Keratinocyte (primary cell): ENCODE measurements around the gene TRPV4. TPM values are rescaled to one million over a fixed set of nuclear protein-coding genes. Genes with fewer than 3 reads are reported as not detected.

Experiments used
- DNase-seq: peaks from one replicate; pipeline ENCODE4 v3.0.0-alpha.2; 2011; ENCODE audit warnings: low read depth, missing footprints, low spot score
- FAIRE-seq: peaks from 2 replicates; lab custom pipeline; 2011; peaks lifted over from hg19 to GRCh38; lab: Jason Lieb, UNC
- H2AFZ ChIP-seq: 2 replicates; pipeline ENCODE4 v1.6.0; 2012; ENCODE audit warnings: low read length, control low read depth, inconsistent platforms; ENCODE audit not compliant: control insufficient read depth
- H3K27ac ChIP-seq: 2 replicates; pipeline ENCODE4 v1.5.1; 2011; ENCODE audit warnings: low read length; ENCODE audit not compliant: control insufficient read depth, insufficient read depth
- H3K27me3 ChIP-seq: 3 replicates; pipeline ENCODE4 v1.6.0; 2011; ENCODE audit warnings: low read length; ENCODE audit not compliant: control insufficient read depth, insufficient read depth; ENCODE audit errors: extremely low read depth
- H3K36me3 ChIP-seq, 2 experiments: 2 replicates in 1 of 2; 3 replicates in 1 of 2; pipeline ENCODE4 v1.5.1; 2011; ENCODE audit warnings: low read length in 2 of 2, mild to moderate bottlenecking in 1 of 2; ENCODE audit not compliant: control insufficient read depth in 2 of 2, insufficient read depth in 2 of 2; ENCODE audit errors: extremely low read depth in 1 of 2
- H3K4me1 ChIP-seq: 3 replicates; pipeline ENCODE4 v1.5.1; 2011; ENCODE audit warnings: low read length; ENCODE audit not compliant: control insufficient read depth, insufficient read depth; ENCODE audit errors: extremely low read depth
- H3K4me2 ChIP-seq: 3 replicates; pipeline ENCODE4 v1.6.0; 2011; ENCODE audit warnings: low read depth, low read length; ENCODE audit not compliant: control insufficient read depth, insufficient read depth; ENCODE audit errors: extremely low read depth
- H3K4me3 ChIP-seq, 3 experiments: fragments of 200-600 bp in 1 of 3; sonication (generic) in 1 of 3; 2 replicates in 2 of 3; 3 replicates in 1 of 3; pipeline ENCODE4 v1.5.1; 2011 to 2016; ENCODE audit warnings: low read length in 3 of 3, mild to moderate bottlenecking in 3 of 3, control low read depth in 2 of 3, inconsistent platforms in 1 of 3, low read depth in 1 of 3, mixed read lengths in 1 of 3, mixed run types in 1 of 3, moderate library complexity in 1 of 3; ENCODE audit not compliant: control insufficient read depth in 2 of 3, insufficient read depth in 2 of 3; ENCODE audit errors: extremely low read depth in 1 of 3
- H3K79me2 ChIP-seq: 2 replicates; pipeline ENCODE4 v1.6.0; 2012; ENCODE audit warnings: low read length; ENCODE audit not compliant: control insufficient read depth, insufficient read depth
- H3K9ac ChIP-seq: 3 replicates; pipeline ENCODE4 v1.6.0; 2011; ENCODE audit warnings: low read length; ENCODE audit not compliant: control insufficient read depth, insufficient read depth; ENCODE audit errors: extremely low read depth
- H3K9me1 ChIP-seq: 3 replicates; pipeline ENCODE4 v1.6.0; 2011; ENCODE audit warnings: low read length; ENCODE audit not compliant: control insufficient read depth, insufficient read depth; ENCODE audit errors: extremely low read depth
- H3K9me3 ChIP-seq: 2 replicates; pipeline ENCODE4 v1.5.1; 2012; ENCODE audit warnings: low read depth, low read length; ENCODE audit not compliant: control insufficient read depth
- H4K20me1 ChIP-seq: 3 replicates; pipeline ENCODE4 v1.6.0; 2011; ENCODE audit warnings: low read length; ENCODE audit not compliant: control insufficient read depth, insufficient read depth; ENCODE audit errors: extremely low read depth
- EZH2 ChIP-seq: IDR thresholded peaks from one replicate; pipeline ENCODE4 v1.6.1; 2012; ENCODE audit warnings: inconsistent platforms, mild to moderate bottlenecking, low read length, moderate library complexity
- dilution Hi-C: fragments of 300-500 bp; cut with MboI; formaldehyde crosslinking; loops from one replicate; pipeline ENCODE4 v1.7.0; 2020; ENCODE audit warnings: low sequenced_read_pairs; ENCODE audit not compliant: extremely low pct_ligation_motif_present
- polyA plus RNA-seq, 5 experiments: library from polyadenylated mRNA; depleted of rRNA in 3 of 5; stranded (reverse) in 3 of 5; stranded (forward) in 1 of 5; unstranded in 1 of 5; fragments of >200 nt; gene quantifications; 1 replicate in 1 of 5; 2 replicates in 3 of 5; 3 replicates in 1 of 5; pipeline versions ENCODE4 v1.2.1 to v1.2.3, GENCODE V29; 2011 to 2012; ENCODE audit warnings: missing spikeins in 2 of 5, low read depth in 1 of 5, low replicate concordance in 1 of 5
- TF ChIP-seq, protein P1 (sequence below), 3 experiments: IDR thresholded peaks in 1 of 3; conservative IDR thresholded peaks in 1 of 3; optimal IDR thresholded peaks in 1 of 3; 2 replicates in 2 of 3; 3 replicates in 1 of 3; pipeline versions ENCODE3 to v1.5.1; 2011; ENCODE audit warnings: low read length in 3 of 3, mild to moderate bottlenecking in 3 of 3, moderate library complexity in 2 of 3, control low read depth in 1 of 3, inconsistent platforms in 1 of 3; ENCODE audit not compliant: insufficient read depth in 2 of 3; ENCODE audit errors: extremely low read depth in 1 of 3

The TRPV4 gene
- polyA plus RNA-seq, 1 donor (not counting 4 experiments of a cell fraction or from before 2014, with no cell fraction given), result 0.46 TPM

DNA sequence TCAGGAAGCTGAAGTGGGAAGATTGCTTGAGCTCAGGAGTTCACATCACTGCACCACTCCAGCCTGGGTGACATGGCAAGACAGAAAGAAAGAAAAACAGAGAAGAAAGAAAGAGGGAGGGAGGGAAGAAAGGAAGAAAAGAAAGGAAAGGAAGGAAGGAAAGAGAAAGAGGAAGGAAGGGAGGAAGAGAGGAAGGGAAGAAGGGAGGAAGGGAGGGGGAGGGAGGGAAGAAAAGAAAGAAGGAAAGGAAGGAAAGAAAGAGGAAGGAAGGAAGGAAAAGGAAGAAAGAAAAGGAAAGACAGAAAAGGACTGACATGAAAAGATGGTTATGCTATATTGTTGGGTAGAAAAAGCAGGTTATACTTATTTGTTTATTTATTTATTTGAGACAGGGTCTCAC lies 43.2 kb upstream of the TRPV4 start:
- H3K4me3 ChIP-seq, result no peak overlapping the region
- H2AFZ ChIP-seq, result no peak overlapping the region
- TF ChIP-seq, protein P1, sequence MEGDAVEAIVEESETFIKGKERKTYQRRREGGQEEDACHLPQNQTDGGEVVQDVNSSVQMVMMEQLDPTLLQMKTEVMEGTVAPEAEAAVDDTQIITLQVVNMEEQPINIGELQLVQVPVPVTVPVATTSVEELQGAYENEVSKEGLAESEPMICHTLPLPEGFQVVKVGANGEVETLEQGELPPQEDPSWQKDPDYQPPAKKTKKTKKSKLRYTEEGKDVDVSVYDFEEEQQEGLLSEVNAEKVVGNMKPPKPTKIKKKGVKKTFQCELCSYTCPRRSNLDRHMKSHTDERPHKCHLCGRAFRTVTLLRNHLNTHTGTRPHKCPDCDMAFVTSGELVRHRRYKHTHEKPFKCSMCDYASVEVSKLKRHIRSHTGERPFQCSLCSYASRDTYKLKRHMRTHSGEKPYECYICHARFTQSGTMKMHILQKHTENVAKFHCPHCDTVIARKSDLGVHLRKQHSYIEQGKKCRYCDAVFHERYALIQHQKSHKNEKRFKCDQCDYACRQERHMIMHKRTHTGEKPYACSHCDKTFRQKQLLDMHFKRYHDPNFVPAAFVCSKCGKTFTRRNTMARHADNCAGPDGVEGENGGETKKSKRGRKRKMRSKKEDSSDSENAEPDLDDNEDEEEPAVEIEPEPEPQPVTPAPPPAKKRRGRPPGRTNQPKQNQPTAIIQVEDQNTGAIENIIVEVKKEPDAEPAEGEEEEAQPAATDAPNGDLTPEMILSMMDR (optimal IDR thresholded peaks at IDR 0.05 in 1 of 3, IDR thresholded peaks at IDR 0.05 in 1 of 3, conservative IDR thresholded peaks at IDR 0.05 in 1 of 3; ENCODE audit: extremely low read depth in 1 of 3, insufficient read depth in 2 of 3, low read length in 3 of 3), result no peak
- no peak for TF ChIP-seq EZH2
- FAIRE-seq (no peak), DNase-seq (no peak)
- H3K4me2 ChIP-seq, result no peak overlapping the region
- no peak overlapping the region for H3K27ac ChIP-seq
- no peaks in the 10 kb centered on the region for H3K9me3 ChIP-seq
- dilution Hi-C loops, result no loop called here
- H3K79me2 ChIP-seq, result peaks cover 43% of the 10 kb centered on the region
- peaks cover 6% of the 10 kb centered on the region for H4K20me1 ChIP-seq
- H3K9me1 ChIP-seq, result peaks cover 4% of the 10 kb centered on the region
- peaks cover 2 to 5% of the 10 kb centered on the region in 2 experiments for H3K36me3 ChIP-seq
- no peak overlapping the region for H3K9ac ChIP-seq
- no peaks in the 10 kb centered on the region for H3K27me3 ChIP-seq
- peaks cover 32% of the 10 kb centered on the region for H3K4me1 ChIP-seq

- H2AFZ ChIP-seq, result no peak overlapping the region
- FAIRE-seq, result no peak
- no peak overlapping the region for H3K9ac ChIP-seq
- H3K27me3 ChIP-seq, result no peaks in the 10 kb centered on the region
- no peak for TF ChIP-seq EZH2
- TF ChIP-seq, protein P1 (optimal IDR thresholded peaks at IDR 0.05 in 1 of 3, IDR thresholded peaks at IDR 0.05 in 1 of 3, conservative IDR thresholded peaks at IDR 0.05 in 1 of 3; ENCODE audit: extremely low read depth in 1 of 3, insufficient read depth in 2 of 3, low read length in 3 of 3), result no peak
- H3K9me1 ChIP-seq, result peaks cover 4% of the 10 kb centered on the region
- dilution Hi-C loops, result no loop called here
- peaks cover 2 to 5% of the 10 kb centered on the region in 2 experiments for H3K36me3 ChIP-seq
- H3K27ac ChIP-seq, result no peak overlapping the region
- peaks cover 43% of the 10 kb centered on the region for H3K79me2 ChIP-seq
- DNase-seq, result no peak
- peaks cover 25% of the 10 kb centered on the region for H3K4me1 ChIP-seq
- no peaks in the 10 kb centered on the region for H3K9me3 ChIP-seq
- peak overlapping the region; percentile 38 for H3K4me2 ChIP-seq
- no peak overlapping the region for H3K4me3 ChIP-seq
- peaks cover 6% of the 10 kb centered on the region for H4K20me1 ChIP-seq
Measured at GRCh38 chr12:109875572-109876131, 42.5 kb upstream of the TRPV4 start.
